ENCODE measurements around the gene IGSF8.

Gene IGSF8, protein sequence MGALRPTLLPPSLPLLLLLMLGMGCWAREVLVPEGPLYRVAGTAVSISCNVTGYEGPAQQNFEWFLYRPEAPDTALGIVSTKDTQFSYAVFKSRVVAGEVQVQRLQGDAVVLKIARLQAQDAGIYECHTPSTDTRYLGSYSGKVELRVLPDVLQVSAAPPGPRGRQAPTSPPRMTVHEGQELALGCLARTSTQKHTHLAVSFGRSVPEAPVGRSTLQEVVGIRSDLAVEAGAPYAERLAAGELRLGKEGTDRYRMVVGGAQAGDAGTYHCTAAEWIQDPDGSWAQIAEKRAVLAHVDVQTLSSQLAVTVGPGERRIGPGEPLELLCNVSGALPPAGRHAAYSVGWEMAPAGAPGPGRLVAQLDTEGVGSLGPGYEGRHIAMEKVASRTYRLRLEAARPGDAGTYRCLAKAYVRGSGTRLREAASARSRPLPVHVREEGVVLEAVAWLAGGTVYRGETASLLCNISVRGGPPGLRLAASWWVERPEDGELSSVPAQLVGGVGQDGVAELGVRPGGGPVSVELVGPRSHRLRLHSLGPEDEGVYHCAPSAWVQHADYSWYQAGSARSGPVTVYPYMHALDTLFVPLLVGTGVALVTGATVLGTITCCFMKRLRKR

DNA sequence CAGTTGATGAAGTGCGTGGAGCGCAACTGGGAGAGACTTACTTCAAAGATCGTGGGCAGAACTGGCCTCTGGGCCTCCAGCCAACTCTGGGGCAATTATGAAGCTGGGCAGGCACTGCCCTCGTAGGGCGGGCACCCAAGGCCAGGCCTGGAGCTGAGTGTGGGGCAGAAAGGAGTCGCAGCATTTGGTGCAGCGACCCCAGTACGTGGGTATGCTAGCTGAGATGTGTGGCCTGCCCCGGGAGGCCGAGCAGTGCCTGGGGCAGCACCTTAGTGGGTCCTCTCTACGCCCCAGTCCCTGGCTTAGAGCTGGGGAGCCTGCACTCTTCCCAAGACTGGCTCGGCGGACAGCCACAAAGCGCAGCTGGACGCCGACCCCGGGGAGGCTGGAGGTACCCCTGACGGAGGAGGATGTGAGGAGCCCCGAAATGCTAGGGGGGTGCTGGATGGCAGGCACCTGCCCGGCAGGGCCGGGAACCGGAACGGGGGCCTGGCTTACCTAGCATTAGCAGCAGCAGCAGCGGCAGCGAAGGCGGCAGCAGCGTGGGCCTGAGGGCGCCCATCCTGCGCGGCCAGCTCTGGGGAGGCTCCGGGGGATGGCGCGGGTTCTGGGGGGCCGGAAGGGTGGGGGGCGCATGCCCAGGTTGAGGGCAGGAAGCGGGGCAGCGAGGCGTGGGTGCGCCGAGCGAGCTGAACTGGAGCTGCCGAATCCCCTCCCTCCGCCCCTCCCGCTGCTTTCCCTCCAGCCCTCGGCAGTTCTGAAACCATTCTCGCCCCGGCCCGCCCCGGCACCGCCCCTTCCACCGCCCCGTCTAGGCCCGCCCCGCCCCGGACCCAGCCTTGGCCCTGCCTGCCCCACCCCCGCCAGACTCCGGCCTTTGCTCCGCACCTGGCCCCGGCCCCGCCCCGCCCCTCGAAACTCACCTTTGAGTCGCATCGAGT lies at the start of gene IGSF8:
Gene IGSF8 (minus strand): TSS at position 709 of the 941 bp plus-strand sequence. CDS start 147 bp downstream, at position 562.
- DNase-seq = peak; percentile 76 to 97

DNA sequence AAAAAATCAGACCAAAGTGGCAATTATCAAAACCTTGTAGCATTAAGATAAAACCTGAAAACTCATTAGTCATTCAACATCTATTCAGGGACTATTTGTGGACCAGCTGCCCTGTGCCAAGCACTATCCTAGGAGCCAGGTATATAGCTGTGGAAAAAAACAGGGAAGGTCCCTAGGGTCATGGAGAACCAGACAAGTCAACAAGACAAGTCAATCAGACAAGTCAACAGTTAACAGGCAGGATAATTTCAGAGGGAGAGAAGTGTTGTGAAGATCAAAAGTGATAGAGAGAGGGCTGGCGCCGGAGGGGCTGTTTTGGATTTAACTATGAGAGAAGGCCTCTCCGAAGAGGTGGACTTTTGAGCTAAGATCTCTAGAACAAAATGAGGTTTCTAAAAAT lies 49.7 kb upstream of the IGSF8 start:
- no peak for DNase-seq

DNA sequence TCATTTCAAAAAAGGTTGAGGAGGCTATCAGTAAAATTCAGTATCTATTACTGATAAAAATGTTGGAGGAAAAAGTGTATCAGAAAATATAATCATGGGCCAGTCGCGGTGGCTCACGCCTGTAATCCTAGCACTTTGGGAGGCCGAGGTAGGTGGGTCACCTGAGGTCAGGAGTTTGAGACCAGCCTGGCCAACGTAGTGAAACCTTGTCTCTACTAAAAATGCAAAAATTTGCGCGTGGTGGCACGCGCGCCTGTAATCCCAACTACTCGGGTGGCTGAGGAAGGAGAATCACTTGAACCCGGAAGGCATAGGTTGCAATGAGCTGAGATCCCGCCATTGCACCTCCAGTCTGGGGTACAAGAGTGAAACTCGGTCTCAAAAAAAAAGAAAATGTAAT lies 47.7 kb upstream of the IGSF8 start:
- DNase-seq = no peak

DNA sequence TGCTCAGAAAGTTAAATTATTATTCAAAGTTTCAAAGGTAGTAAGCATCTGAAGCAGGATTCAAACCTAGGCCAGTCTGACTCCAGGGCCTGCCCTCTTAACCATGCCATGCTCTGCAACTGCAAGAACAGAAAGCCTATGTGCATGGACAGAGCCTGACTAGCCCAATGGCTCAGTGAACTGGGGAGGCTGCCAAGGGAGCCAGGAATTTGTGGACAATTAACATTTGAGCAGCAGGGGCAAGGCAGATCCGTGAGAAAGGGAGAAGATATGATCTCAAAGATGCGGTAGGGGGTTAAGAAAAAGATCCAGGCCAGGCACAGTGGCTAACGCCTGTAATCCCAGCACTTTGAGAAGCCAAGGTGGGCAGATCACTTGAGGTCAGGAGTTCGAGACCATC lies 46.5 kb upstream of the IGSF8 start:
- no peak for DNase-seq

DNA sequence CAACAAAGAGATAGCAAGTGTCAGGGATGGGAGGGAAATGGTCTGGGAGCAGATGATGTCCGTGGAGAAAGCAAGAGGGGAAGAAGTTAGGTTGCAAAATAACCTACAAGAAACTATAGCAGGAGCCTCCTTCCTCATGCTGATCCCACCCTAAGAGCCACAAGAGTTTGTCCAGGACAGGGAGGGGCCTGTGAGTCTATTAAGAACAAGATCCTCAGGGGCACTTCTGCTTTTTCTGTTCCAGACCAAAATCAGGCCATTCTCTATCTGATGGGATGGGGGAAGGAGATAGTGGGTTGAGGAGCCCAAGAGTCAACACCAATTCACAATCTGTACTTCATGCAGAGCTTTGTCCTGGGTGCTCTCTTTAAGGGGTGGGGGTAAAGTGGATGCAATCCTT lies 45.3 kb upstream of the IGSF8 start:
- DNase-seq = peak in 1 of 2 donors; percentile 10

DNA sequence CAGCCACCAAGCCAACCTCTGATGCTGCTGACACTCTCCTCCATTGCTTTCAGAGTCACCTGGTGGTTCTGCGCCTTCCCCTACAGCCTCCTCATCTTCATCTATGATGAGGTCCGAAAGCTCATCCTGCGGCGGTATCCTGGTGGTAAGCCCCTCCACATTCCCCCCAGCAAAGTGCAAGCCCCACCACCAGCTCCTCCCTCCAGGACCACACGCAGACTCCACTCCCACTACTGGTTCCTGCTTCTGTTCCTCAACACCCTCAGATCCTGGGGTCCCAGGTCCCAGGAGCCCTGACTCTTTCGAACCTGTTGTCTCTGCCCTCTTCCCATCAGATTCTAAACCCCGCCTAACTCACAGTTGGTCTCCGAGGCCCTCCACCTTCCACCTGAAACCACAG lies 41.4 kb upstream of the IGSF8 start:
- DNase-seq = no peak

DNA sequence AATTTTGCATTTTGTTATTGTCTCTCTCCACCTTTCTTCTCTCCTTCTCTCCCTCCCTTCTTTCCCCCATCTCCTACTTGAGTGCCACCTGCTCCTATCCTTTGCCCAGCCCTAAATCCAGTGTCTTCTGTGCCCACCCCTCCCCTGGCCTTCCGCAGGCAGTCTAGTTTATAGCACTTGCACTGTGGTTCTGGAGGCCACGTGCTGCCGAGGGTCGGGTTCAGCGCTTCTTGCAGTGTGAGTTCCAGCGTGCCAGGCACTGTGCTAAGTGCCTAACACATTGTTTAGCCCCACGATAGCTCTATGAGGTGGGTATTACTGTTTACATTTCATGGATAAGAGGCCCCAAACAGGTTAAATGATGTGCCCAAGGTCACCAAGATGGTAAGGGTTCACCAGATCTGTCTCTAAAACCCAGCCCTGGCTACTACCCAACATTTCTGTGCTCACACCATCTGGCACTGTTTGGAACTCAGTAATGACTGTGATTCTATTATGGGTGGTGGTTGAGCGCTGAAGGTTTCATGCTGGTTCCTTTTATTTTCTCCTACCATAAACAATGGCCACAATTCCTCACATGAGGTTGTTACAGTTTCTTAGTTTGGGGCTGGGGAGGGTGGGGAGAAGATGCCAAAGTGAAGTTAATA lies 38.9 kb upstream of the IGSF8 start:
- DNase-seq = no peak

DNA sequence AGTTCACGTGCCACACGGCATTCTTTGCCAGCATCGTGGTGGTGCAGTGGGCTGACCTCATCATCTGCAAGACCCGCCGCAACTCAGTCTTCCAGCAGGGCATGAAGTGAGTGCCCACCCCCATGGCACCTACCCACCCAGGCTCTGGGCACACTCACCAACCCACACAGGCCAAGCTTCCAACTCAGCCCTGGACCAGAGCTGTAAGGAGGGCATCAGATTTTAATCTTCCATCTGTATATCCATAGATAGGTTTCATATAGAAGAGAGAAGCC lies 38.4 kb upstream of the IGSF8 start:
- DNase-seq = no peak

DNA sequence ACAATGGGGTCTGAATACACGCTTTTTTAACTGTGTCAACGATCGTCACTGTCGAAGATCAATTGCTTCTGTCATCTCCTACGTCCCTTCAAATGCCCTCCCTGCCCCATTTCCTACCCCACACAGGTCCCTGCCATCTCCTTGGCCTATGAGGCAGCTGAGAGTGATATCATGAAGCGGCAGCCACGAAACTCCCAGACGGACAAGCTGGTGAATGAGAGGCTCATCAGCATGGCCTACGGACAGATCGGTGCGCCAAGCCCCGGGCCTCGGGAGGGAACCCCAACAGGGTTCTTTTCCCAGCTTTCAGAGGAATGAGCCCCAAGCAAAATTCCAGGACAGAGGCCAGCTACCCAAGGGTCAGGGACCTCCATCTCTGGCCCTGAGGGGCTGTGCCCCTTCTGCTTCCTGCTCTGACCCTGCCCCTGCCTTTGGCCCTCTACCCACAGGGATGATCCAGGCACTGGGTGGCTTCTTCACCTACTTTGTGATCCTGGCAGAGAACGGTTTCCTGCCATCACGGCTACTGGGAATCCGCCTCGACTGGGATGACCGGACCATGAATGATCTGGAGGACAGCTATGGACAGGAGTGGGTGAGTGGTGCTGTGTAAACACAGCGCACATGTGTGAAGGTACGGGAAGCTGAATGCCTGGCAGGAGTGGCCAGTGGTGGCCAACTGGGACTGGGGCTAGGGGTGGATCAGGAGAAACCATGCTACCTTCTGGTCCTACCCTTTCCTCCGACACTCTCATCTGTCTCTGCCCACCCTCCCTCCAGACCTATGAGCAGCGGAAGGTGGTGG lies 37.9 kb upstream of the IGSF8 start:
- DNase-seq = no peak

DNA sequence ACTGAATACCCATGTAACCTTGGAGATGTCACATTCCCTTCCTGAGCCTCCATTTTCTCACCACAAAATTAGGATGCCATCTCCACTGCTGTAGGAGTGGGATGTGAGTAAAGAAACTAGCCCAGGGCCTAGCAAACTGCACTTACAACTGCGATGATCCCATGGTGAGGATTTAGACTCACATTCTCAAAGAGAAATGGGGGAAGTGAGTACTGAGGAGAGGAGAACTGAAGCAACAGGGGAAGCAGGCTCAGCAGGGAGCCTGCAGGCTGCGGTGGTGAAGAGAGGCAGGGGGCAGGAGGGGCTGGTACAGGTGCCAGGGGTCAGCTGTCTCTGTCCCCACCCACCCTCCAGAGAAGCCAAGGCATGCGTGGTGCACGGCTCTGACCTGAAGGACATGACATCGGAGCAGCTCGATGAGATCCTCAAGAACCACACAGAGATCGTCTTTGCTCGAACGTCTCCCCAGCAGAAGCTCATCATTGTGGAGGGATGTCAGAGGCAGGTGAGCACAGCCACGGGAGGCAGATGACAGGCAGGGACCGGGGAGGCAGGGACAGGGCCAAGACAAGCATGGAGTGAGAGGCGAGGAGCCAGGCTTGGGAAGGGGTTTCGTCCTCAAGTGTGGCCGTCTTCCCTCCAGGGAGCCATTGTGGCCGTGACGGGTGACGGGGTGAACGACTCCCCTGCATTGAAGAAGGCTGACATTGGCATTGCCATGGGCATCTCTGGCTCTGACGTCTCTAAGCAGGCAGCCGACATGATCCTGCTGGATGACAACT lies 36.6 kb upstream of the IGSF8 start:
- DNase-seq = no peak

DNA sequence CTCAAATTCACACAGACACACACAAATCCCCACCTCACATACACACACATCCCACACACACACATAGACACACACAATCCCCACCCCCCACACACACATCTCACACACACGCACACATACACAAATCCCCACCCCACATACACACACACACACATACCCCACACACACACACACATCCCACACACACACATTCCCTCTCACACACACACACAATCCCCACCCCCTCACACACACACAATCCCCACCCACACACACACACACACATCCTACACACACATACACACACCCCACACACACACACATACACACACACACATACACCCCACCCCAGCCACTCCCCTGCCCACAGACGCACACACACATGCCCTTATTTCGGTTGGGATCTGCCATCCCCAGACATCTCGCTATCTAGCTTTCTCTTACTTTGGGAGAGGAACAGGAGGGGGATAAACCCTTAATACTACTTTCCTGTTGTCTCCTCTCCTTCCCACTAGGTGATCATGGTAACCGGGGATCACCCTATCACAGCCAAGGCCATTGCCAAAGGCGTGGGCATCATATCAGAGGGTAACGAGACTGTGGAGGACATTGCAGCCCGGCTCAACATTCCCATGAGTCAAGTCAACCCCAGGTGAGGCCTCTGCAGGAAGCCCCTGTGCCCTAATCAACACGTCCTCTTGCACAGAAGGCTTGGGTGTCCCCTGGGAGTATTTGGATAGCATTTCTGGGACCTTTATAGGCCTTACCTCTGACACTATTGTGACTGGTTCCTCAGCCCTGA lies 35.8 kb upstream of the IGSF8 start:
- DNase-seq = no peak

DNA sequence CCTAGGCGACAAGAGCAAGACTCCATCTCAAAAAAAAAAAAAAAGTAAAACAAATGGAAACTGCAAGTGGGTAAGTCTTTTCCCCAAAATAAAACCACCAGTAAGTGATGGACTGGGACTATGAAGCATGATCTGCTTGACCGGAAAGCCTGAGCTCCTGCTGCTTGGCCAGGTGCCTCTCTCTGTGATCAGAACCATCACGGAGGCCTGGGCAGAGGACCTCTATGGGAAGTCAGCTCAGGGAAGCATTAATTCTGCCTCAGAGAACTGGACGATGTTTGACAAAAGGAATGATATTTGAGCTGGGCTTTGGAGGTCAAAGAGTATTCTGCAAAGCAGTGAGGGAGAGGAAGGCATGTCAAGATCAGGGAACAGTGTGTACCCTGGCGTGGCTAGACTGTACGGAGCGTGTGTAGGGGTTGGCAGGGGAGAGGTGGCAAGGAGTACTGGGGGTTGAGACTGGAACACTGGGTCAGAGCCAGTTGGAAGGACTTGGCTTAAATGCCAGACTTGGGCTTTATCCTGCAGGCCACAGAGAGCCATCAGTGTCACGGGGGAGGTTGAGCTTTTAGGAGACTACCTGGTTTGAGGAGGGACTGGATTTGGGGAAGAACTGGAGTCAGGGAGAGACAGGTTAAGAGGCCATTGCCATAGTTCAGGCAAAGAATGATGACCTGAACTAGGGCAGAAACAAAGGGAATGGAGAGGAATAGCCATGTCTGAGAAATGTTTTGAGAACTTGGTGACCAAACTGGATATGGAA lies 33.6 kb upstream of the IGSF8 start:
- no peak for DNase-seq

DNA sequence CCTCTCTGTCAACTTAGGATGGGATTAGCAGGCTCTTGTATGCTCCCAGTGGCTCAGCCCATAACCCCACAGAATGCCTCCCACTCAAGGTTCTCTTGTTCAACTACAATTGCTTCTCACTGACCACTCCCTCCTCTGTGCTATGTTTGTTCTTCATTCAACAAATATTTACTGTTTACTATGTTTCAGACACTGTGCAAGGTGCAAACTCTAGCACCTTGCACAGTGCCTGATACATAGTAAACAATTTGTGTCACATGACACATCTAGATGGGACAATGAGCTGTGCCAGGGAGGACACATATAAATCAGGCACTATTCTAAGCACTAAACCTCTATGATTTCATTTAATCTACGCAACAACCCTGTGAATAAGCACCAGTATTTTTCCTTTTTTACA lies 32.5 kb upstream of the IGSF8 start:
- DNase-seq = no peak

DNA sequence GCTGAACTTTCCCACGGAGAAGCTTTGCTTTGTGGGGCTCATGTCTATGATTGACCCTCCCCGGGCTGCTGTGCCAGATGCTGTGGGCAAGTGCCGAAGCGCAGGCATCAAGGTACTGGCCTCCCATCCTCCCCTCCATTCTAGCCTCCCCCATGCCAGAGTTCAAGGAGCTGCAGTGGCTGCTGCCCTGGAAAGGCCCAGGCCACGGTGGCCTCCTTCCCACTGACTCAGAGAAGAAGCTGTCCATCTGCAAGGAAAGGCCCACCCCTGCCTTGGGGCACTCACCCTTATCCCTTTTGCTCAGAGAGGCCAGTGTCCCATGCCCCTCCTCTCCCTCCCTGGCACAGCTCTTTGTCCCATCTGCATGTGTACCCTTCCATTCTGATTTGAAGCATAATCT lies 32.1 kb upstream of the IGSF8 start:
- no peak for DNase-seq

DNA sequence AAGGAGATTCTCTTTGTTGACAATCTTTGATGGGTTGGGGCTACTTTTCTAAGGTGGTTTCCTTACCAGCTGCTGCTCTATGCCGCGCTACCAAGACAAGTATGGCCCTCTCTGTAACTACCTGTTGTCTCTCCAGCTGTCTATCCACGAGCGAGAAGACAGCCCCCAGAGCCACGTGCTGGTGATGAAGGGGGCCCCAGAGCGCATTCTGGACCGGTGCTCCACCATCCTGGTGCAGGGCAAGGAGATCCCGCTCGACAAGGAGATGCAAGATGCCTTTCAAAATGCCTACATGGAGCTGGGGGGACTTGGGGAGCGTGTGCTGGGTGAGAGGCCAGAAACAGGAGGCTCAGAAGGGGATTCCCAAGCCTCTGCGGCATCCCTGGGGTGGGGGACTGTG lies 31.5 kb upstream of the IGSF8 start:
- DNase-seq = no peak

DNA sequence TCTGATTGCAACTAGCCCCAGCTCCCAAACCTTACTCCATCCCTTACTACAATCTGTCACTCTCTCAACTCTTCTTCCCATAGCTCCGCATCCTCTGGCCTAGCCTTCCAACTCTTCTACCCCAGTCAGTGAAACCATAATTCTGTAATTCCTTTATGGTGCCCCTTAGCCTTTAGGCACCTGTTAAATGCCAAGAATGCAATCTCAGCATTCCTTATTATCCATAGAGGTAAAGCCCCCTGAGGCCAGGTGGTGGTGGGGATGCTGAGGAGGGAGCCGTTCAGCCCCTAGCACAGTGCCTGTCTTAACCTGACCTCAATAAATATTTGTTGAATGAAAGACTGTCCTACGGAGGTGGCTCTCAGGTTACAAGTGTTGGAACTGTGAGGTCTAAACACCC lies 31.1 kb upstream of the IGSF8 start:
- DNase-seq = no peak

DNA sequence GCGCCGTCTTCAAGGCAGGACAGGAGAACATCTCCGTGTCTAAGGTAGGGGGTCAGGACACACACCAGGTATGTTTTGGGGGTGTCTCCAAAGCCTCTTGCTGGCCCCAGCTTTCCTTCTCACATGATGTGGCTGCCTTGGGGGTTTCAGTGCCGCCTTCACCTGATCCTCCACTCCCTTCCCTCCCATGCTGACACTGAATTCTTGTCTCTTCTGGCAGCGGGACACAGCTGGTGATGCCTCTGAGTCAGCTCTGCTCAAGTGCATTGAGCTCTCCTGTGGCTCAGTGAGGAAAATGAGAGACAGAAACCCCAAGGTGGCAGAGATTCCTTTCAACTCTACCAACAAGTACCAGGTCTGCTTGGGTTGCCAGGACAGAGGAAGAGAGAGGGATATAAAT lies 30.6 kb upstream of the IGSF8 start:
- no peak for DNase-seq

DNA sequence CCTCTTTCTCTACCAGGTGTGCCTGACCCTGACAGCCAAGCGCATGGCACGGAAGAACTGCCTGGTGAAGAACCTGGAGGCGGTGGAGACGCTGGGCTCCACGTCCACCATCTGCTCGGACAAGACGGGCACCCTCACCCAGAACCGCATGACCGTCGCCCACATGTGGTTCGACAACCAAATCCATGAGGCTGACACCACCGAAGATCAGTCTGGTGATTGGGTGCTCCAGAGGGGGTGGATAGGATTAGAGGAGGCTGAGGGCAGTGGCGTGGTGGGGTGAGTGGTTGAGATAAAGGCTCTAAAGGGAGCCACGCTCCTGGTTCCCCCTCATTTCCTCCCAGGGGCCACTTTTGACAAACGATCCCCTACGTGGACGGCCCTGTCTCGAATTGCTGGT lies 30.2 kb upstream of the IGSF8 start:
- no peak for DNase-seq

DNA sequence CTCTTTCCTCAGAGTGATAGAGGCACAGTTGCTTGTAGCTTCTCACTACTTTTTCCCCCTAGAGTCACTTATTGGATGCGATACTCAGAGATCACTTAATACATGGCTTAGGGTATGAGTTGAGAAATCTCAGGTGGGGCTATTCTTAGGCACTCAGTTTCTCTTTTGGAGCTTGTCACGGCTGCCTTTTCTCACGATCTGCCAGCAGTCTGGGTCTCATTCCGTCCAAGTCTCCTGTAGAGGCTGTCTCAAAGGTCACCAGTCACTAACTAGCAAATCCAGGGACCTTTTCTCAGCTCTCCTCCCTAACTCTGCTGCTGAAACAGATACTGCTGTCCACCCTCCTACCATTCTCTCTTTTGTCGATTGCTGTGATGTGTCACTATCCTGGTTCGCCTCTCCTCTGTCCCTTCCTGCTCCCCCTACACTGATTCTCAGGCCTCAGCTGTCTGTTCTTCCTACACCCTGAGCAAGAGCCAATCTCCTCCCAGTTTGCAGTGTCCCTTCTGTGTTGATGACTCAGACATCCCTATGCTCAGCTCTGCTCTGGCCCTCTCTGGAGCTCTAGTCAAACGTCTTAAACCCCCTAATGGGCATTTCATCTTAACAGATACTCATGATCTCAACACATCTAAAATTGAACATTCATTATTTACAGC lies 29.6 kb upstream of the IGSF8 start:
- DNase-seq = no peak
